ENCODE data around the gene CDKL2.
"Not testable (repeated sequence)": the region's sequence is repeated elsewhere in the genome, so short reads cannot be mapped to it uniquely, and the experiment has no call there.

The CDKL2 gene

DNA sequence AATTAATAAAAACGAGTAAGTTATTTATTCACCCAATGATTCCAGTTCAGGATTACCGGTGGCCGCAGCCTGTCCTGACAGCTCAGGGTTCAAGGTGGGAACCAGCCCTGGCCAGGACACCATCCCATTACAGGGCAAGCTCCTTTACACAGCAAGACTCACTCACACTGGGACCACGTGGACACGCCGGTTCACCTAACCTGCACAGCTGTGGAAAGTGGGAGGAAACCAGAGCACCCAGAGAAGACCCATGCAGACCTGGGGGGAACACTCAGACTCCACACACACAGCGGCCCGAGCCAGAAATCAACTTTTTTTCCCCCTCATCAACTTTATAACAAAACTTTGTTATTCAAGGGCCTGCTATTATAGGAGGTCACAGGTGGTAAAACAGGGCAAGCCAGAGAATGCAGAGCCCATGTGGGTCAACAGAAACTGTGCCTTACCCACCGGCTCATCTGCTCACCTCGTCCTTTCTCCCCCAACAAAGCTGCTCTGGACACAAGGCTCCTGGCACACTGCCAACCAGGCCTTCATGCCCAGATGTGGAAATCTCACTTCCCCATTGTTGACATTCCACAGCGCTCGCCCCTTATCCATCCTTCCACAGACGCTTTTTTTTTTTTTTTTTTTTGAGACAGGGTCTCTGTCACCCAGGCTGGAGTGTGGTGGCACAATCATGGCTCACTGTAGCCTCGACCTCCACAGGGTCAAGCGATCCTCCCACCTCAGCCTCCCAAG lies 82.5 kb downstream of the CDKL2 start:
- peak; percentile 45 for DNase-seq

- DNase-seq = no peak
Measured at GRCh38 chr4:75545526-75545925, 84.8 kb downstream of the CDKL2 start.

- no peak for DNase-seq
Measured at GRCh38 chr4:75544870-75545269, 85.5 kb downstream of the CDKL2 start.

GRCh38 chr4:75544220-75544619 lies 86.1 kb downstream of the CDKL2 start:
- not testable (repeated sequence) for DNase-seq

- DNase-seq = no peak
Measured at GRCh38 chr4:75542824-75543223, 87.5 kb downstream of the CDKL2 start.

- not testable (repeated sequence) for DNase-seq
Measured at GRCh38 chr4:75537308-75537707, 93.0 kb downstream of the CDKL2 start.

- not testable (repeated sequence) for DNase-seq
Measured at GRCh38 chr4:75533926-75534325, 96.4 kb downstream of the CDKL2 start.

DNA sequence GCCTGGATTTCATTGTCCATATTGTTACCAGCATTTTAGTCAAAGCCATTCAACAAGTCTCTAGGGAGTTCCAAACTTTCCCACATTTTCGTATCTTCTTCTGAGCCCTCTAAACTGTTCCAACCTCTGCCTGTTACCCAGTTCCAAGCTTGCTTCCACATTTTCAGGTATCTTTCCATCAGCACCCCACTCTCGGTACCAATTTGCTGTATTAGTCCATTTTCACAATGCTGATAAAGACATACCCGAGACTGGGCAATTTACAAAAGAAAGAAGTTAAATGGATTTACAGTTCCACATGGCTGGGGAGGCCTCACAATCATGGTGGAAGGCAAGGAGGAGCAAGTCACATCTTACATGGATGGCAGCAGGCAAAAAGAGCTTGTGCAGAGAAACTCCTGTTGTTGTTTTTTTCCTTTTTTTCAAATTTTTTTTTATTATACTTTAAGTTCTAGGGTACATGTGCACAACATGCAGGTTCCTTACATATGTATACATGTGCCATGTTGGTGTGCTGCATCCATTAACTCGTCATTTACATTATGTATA lies 96.9 kb downstream of the CDKL2 start:
- DNase-seq = not testable (repeated sequence)

- not testable (repeated sequence) for DNase-seq
Measured at GRCh38 chr4:75531536-75532143, 98.7 kb downstream of the CDKL2 start.

DNA sequence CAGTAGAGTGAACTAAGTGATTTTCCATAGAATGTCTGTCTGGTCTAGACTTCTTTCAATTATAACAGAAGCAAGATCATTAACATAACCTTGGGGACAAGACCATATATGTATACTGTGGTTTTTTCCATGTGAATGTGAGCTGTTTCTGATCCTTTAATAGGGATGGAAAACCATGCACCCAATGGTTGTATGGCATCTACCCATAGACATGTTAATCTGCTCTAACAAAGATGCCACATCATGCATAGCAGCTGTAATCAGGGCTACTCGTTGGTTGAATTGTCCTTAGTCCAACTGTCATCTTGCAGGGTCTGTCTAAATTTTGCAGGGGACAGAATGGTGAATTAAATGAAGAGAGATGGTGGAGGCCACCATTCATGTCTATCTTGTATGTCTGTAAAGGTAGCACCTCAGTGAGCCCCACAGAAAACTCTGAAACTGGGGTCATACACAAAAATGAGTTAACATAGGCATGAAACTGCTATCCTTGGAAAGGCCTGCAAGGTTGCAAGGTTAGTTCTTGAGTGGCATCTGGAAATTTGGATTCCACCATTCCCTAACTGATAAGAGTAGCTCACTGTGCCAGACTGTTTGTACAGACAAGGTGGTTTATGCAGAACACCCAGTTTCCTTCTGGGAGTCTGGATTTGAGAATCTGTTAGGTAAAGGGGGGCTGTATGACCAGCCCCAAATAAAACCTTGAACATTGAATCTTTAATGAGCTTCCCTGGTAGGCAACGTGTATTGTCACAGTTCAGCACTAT lies 99.6 kb downstream of the CDKL2 start:
- no peak for DNase-seq

All from hematopoietic multipotent progenitor cell treated with erythropoietin and hydrocortisone succinate and interleukin-3 and kit ligand, for 4 days (in vitro differentiated cells).